RWPE1 (cell line): Measurements from ENCODE around the gene TTC21A.

Source experiments
- CTCF ChIA-PET: fragments of 350-600 bp; sonication (Branson Sonifier 250); formaldehyde crosslinking; extraction: SDS; loops from one replicate; lab custom pipeline; 2021; lab: Yijun Ruan, JAX
- POLR2A ChIA-PET: fragments of 400-600 bp; formaldehyde crosslinking; extraction: SDS; loops from one replicate; lab custom pipeline; 2020; ENCODE audit warnings: antibody characterized with exemption; ENCODE audit not compliant: low non-redundant PET; lab: Yijun Ruan, JAX
- DNase-seq: peaks from one replicate; pipeline ENCODE4 v3.0.0; 2012; ENCODE audit warnings: low spot score
- H3K27ac ChIP-seq: fragments of 450-650 bp; 2 replicates; pipeline ENCODE4 v1.5.1; 2017
- CTCF ChIP-seq: fragments of 450-650 bp; conservative IDR thresholded peaks from 2 replicates; pipeline ENCODE4 v1.5.1; 2017; ENCODE audit warnings: low read depth, mild to moderate bottlenecking

Gene TTC21A

GRCh38 chr3:39112113-39112512, 4.6 kb downstream of the TTC21A start:
- no peak overlapping the region for H3K27ac ChIP-seq
- ChIA-PET POLR2A (no interaction called here), CTCF (no interaction called here)
- DNase-seq = no peak
- TF ChIP-seq CTCF = no peak

GRCh38 chr3:39112535-39112934, 5.1 kb downstream of the TTC21A start:
- CTCF ChIA-PET = no interaction called here
- POLR2A ChIA-PET = no interaction called here
- no peak for TF ChIP-seq CTCF

GRCh38 chr3:39113291-39113690, 5.8 kb downstream of the TTC21A start:
- H3K27ac ChIP-seq = no peak overlapping the region
- ChIA-PET CTCF (no interaction called here), POLR2A (no interaction called here)
- no peak for TF ChIP-seq CTCF
- DNase-seq = no peak

More at GRCh38 chr3:39112535-39112934, 5.1 kb downstream of the TTC21A start:
- no peak overlapping the region for H3K27ac ChIP-seq
- DNase-seq = no peak

GRCh38 chr3:39114456-39114855, 7.0 kb downstream of the TTC21A start:
- H3K27ac ChIP-seq = no peak overlapping the region
- no peak for TF ChIP-seq CTCF
- DNase-seq = no peak
- CTCF ChIA-PET = interaction anchor here (0.6 kb wide), 1 partner anchor 154 kb away, joined by 4 read pairs; no protein-coding TSS in a partner anchor
- POLR2A ChIA-PET = no interaction called here

GRCh38 chr3:39115870-39116269, 8.4 kb downstream of the TTC21A start:
- POLR2A ChIA-PET = no interaction called here
- TF ChIP-seq CTCF = no peak
- no peak for DNase-seq
- CTCF ChIA-PET = no interaction called here
- no peak overlapping the region for H3K27ac ChIP-seq

GRCh38 chr3:39118079-39118478, 10.6 kb downstream of the TTC21A start:
- CTCF ChIA-PET = interaction anchor here (0.6 kb wide), 2 partner anchors 9 to 168 kb away, joined by 3 to 5 read pairs; no protein-coding TSS in a partner anchor
- no peak for DNase-seq
- TF ChIP-seq CTCF = no peak
- POLR2A ChIA-PET = no interaction called here
- no peak overlapping the region for H3K27ac ChIP-seq
